Uterus (tissue), 4 donors: Measurements from ENCODE around the gene L3MBTL3. TPM values are rescaled to one million over a fixed set of nuclear protein-coding genes. Genes with fewer than 3 reads are reported as not detected.

Experiments
- DNase-seq, 2 donors: peaks; one replicate each; pipeline ENCODE4 v3.0.0-alpha.2; 2019 to 2020
- H3K27ac ChIP-seq, 2 donors: fragments of 200-600 bp; sonication (generic); 1 replicate in 1 of 2; 2 replicates in 1 of 2; pipeline ENCODE4 v1.5.1; 2016 to 2018
- H3K27me3 ChIP-seq, 2 donors: fragments of 200-600 bp; sonication (generic); one replicate each; pipeline ENCODE4 v1.5.1; 2018 to 2019; ENCODE audit warnings: control low read depth in 1 of 2
- H3K36me3 ChIP-seq, 2 donors: fragments of 200-600 bp; sonication (generic); one replicate each; pipeline ENCODE4 v1.5.1; 2019; ENCODE audit warnings: control low read depth in 1 of 2
- H3K4me1 ChIP-seq, 2 donors: fragments of 200-600 bp; sonication (generic); one replicate each; pipeline ENCODE4 v1.5.1; 2018 to 2019; ENCODE audit warnings: control low read depth in 1 of 2
- H3K4me3 ChIP-seq, 2 donors: fragments of 200-600 bp; sonication (generic); 1 replicate in 1 of 2; 2 replicates in 1 of 2; pipeline ENCODE4 v1.5.1; 2018 to 2019; ENCODE audit warnings: mild to moderate bottlenecking in 1 of 2
- H3K9me3 ChIP-seq, 2 donors: fragments of 200-600 bp; sonication (generic); one replicate each; pipeline ENCODE4 v1.5.1; 2019; ENCODE audit warnings: control low read depth in 1 of 2
- CTCF ChIP-seq, 4 experiments: fragments of 200-600 bp in 2 of 4; fragments of 450-650 bp in 2 of 4; sonication (generic) in 2 of 4; IDR thresholded peaks; one replicate each; pipeline ENCODE4 v1.5.1; 2016 to 2019; ENCODE audit warnings: antibody characterized with exemption in 4 of 4, mild to moderate bottlenecking in 2 of 4, moderate library complexity in 1 of 4
- POLR2A ChIP-seq, 2 donors: fragments of 450-650 bp; IDR thresholded peaks; one replicate each; pipeline ENCODE4 v1.6.1; 2016; ENCODE audit warnings: antibody characterized with exemption in 2 of 2, mild to moderate bottlenecking in 1 of 2, moderate library complexity in 1 of 2
- intact Hi-C: fragments of 100-400 bp; cut with DNase I; formaldehyde crosslinking; loops from one replicate; pipeline ENCODE4 v1.15.1; 2023; ENCODE audit warnings: low total_unique reads
- total RNA-seq, 4 donors: library from RNA; depleted of rRNA in 3 of 4; stranded (reverse); fragments of >200 nt in 3 of 4; gene quantifications; one replicate each; pipeline versions ENCODE4 v1.1.0 to v1.2.4, GENCODE V29; 2014 to 2023
- donor health status: DM: yes; HTN: yes; CAD: no.

Gene L3MBTL3
- total RNA-seq, 4 donors from 2014 or later = 3.1 to 21.3 (median 16.1) TPM

DNA sequence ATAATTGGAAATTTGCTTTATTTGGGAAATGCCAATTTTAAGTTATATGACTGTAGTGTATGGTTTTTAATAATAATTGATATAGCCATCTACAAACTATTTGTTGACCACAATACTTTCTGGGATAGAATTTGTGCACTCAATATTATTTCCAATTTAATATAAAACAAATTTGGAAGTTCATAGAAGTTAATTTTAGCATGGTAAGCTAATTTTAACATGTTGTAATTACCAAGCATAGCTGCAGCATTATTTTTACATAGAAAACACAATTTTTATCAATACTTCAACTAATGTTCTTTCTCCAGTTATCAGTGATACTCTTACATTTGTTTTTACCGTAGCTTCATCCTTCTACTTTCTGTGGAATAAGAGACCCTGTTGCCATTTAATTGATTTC is 100.8 kb downstream of the L3MBTL3 start:
- H3K9me3 ChIP-seq = no peaks in the 10 kb centered on the region
- H3K27me3 ChIP-seq = no peaks in the 10 kb centered on the region
- DNase-seq = no peak
- intact Hi-C loops = no loop called here
- no peak overlapping the region for H3K27ac ChIP-seq
- H3K4me1 ChIP-seq = no peaks in the 10 kb centered on the region
- no peaks in the 10 kb centered on the region for H3K36me3 ChIP-seq
- TF ChIP-seq CTCF (IDR thresholded peaks at IDR 0.05) (no peak), POLR2A (IDR thresholded peaks at IDR 0.05) (no peak)
- H3K4me3 ChIP-seq = no peak overlapping the region

DNA sequence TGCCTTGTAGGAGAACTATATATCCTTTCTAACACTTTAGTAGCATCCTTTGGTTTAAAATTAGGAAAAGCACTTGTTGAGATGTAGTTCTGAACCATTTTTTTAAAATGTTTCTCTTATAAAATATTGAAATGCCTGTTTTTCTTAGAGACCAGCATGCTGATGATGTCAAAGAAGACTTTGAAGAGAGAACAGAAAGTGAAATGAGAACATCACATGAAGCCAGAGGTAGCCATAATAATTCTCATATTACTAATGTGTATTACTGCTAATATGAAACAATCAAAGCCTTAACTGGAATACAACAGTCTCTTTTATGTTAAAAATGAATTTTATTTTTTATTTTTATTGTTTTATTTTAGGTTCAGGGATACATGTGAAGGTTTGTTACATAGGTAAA is 102.3 kb downstream of the L3MBTL3 start:
- intact Hi-C loops = no loop called here
- H3K27me3 ChIP-seq = no peaks in the 10 kb centered on the region

GRCh38 chr6:130122243-130122642 is 103.9 kb downstream of the L3MBTL3 start:
- Histone ChIP-seq H3K9me3 (no peaks in the 10 kb centered on the region), H3K4me3 (no peak overlapping the region), H3K4me1 (no peaks in the 10 kb centered on the region), H3K36me3 (no peaks in the 10 kb centered on the region), H3K27ac (no peak overlapping the region), H3K27me3 (no peaks in the 10 kb centered on the region)
- TF ChIP-seq POLR2A (IDR thresholded peaks at IDR 0.05) = no peak
- no peak for TF ChIP-seq CTCF (IDR thresholded peaks at IDR 0.05)
- intact Hi-C loops = no loop called here
- no peak for DNase-seq

More for the DNA sequence above, 102.3 kb downstream of the L3MBTL3 start:
- TF ChIP-seq POLR2A (IDR thresholded peaks at IDR 0.05) (no peak), CTCF (IDR thresholded peaks at IDR 0.05) (no peak)
- no peak for DNase-seq
- Histone ChIP-seq H3K9me3 (no peaks in the 10 kb centered on the region), H3K4me3 (no peak overlapping the region), H3K27ac (no peak overlapping the region), H3K4me1 (no peaks in the 10 kb centered on the region), H3K36me3 (no peaks in the 10 kb centered on the region)

DNA sequence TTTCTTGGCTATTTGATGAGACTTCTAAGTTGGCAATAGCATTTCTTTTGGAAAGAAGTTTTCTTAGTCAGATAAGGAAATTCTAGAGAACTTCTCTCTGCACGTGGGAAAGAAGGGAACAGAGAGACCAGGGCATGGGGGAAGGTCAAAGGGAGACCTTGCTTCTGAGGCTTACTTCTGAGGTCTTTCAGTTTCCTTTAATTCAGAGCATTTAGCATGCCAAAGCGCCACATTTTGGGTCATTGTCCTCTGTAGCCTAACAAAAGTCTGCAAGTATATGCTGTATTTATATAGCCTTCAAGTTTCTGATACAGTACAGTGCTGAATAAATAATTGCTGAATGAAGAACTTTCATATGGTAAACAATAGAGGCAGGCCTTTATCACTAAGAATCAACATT is 108.8 kb downstream of the L3MBTL3 start:
- TF ChIP-seq POLR2A (IDR thresholded peaks at IDR 0.05) = no peak
- no peak for TF ChIP-seq CTCF (IDR thresholded peaks at IDR 0.05)
- Histone ChIP-seq H3K4me3 (no peak overlapping the region), H3K9me3 (no peaks in the 10 kb centered on the region), H3K27me3 (no peaks in the 10 kb centered on the region), H3K36me3 (no peaks in the 10 kb centered on the region), H3K27ac (no peak overlapping the region), H3K4me1 (no peaks in the 10 kb centered on the region)
- intact Hi-C loops = no loop called here
- DNase-seq = no peak

GRCh38 chr6:130128326-130128725 is 109.9 kb downstream of the L3MBTL3 start:
- H3K27me3 ChIP-seq = no peaks in the 10 kb centered on the region
- no peak overlapping the region for H3K4me3 ChIP-seq
- no peak for DNase-seq
- intact Hi-C loops = no loop called here
- H3K4me1 ChIP-seq = no peaks in the 10 kb centered on the region
- H3K36me3 ChIP-seq = no peaks in the 10 kb centered on the region
- no peaks in the 10 kb centered on the region for H3K9me3 ChIP-seq
- no peak for TF ChIP-seq POLR2A (IDR thresholded peaks at IDR 0.05)
- no peak for TF ChIP-seq CTCF (IDR thresholded peaks at IDR 0.05)
- H3K27ac ChIP-seq = no peak overlapping the region
